ENCODE data around the gene TAP1. TPM values are rescaled to one million over a fixed set of nuclear protein-coding genes. Genes with fewer than 3 reads are reported as not detected.
A peak's percentile ranks its signal among the peaks of the same experiment; 100 is the strongest.
"Not testable (repeated sequence)": the region's sequence is repeated elsewhere in the genome, so short reads cannot be mapped to it uniquely, and the experiment has no call there.

Gene TAP1
- total RNA-seq: 22.4 and 31.7 TPM in 2 replicates

GRCh38 chr6:32853541-32854375 is at the start of gene TAP1, which contains the start of gene PSMB9:
Gene TAP1 (minus strand): TSS chr6:32853704. CDS start chr6:32853636, 68 bp downstream.
Gene PSMB9 (plus strand): TSS chr6:32854192. CDS start chr6:32854230, 38 bp downstream.
- DNase-seq (ENCODE audit: low read depth in 2 of 2): peak; percentile 95 to 96

DNA sequence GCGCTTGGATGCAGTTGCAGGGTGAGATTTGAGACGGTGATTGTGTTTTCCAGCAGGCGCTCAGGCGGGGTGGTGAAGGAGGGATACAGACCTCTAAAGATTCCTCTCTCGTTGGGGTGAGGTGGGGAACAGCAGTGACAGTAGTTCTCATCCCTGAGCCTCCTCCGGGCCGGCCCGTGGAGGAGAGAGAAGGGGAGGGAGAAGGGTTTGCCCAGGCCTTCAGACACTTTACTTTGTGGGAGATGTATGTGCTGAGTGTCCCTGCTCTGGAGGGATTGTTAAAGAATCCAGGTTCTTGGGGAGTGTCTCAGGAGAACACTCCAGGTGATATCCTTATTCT is 41.5 kb upstream of the TAP1 start:
- DNase-seq (ENCODE audit: low read depth in 2 of 2): no peak

GRCh38 chr6:32894085-32895005 is 40.8 kb upstream of the TAP1 start:
- peak; percentile 92 to 93 for DNase-seq (ENCODE audit: low read depth in 2 of 2)

DNA sequence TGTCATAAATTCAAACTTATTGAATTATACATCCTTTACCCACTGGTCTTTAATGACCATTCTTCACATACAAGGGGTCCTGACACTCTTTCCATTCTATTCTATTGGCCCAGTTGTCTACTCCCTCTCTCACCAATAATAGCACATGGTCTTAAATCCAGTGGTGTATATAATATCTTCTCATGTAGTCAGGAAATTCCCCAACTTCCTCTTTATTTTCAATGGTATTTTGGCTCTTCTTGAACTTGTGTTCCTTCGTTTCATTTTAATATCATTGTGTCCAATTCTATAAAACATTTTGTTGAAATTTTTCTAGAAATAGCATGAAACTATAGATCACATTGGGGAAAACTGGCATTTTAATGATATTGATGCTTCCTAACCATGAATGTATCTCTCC is 37.3 kb upstream of the TAP1 start:
- peak in 1 of 2 donors; percentile 8 for DNase-seq (ENCODE audit: low read depth in 2 of 2)

- DNase-seq (ENCODE audit: low read depth in 2 of 2): no peak
These were observed 36.0 kb upstream of the TAP1 start for GRCh38 chr6:32889533-32889932.

DNA sequence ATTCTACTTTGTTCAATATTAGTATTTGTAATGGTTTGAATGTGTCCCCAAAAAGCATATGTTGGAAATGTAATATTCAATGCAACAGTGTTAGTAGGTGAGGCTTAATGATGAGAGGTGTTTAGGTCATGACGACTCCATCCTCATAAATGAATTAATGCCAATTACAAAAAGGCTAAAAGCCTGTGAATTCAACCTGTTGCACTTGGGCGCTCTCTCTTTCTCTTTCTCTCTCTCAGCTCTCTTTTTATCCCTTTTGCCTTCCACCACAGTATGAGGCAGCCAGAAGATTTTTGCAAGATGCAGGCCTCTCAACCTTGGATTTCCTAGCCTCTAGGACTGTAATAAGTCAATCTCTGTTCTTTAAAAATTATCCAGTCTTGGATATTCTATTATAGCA is 35.1 kb upstream of the TAP1 start:
- no peak for DNase-seq (ENCODE audit: low read depth in 2 of 2)

- DNase-seq (ENCODE audit: low read depth in 2 of 2): no peak
These were observed 34.1 kb upstream of the TAP1 start for GRCh38 chr6:32887616-32888015.

DNA sequence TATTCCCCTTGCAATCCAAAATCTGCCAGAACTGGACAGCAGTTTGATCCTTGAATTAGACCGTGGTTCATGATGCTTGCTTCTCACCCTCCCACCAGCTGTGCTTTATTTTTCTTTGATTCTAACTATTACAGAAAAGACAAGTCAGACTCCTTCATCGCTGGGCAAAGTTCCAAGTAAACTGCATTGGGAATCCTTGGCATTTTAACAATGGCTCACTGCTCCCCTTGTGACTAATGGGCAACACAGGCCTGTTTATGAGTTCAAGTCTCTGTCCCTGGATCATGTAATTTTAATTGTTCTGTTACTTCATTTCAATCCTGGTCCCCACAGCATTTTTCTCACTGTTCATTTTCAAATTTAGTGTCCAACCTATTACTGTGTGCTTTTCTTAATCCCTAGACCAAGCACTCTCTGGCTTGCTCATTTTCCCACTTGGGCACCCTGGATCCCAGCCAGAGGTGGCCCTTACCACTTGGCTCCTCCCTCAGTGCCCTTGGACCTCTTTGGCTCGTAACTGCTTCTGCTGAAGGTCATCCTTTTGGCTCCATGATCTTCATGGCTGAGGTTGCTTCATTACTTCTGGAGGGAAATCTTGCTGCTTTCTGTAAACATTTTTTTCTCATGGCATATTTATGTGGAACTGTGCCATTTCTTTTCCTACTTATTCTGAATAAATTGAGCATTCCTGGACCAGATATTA is 33.3 kb upstream of the TAP1 start:
- peak in 1 of 2 donors; percentile 40 for DNase-seq (ENCODE audit: low read depth in 2 of 2)

DNA sequence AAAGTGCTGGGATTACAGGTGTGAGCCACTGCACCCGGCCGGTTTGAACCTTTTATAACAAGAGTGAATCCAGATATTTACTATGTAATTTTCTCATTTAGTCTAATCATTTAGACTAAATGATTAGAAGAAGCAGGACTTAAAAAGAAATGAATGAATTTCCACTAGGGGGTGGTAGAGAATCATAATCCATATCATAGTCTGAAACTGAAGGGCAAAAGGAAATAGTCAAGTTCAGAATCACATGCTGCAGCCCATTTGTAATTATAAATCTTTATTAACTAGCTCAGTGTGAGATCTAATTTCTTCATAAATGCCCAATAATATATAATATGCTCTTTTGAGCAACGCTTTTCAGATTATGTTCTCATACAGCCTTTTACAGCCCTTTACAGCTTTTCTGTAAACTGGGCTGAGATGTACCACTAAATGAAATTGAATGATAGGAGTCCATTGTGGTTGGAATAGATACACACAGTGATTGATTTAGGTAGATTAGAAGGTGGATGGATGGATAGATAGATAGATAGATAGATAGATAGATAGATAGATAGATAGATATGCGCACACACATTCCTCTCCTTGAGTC is 32.3 kb upstream of the TAP1 start:
- peak; percentile 77 to 85 for DNase-seq (ENCODE audit: low read depth in 2 of 2)

DNA sequence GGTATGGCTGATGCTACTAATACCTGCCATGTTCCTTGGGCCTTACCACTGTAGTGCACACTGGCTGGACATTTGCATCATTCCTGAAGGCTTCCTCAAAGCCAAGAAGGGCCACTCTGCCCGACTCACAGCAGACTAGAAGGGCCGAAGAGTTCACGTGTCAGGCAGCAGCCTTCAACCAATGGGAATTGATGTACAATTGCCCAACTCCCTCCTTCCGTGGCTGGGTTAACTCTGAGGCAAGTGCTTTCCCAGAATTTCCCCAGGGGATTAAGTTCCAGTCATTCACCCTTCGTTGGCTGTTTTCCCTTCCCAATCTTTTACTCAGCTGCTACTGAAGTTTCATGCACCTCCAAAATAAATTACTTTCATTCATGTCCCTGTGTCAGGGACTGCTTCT is 30.3 kb upstream of the TAP1 start:
- no peak for DNase-seq (ENCODE audit: low read depth in 2 of 2)

DNA sequence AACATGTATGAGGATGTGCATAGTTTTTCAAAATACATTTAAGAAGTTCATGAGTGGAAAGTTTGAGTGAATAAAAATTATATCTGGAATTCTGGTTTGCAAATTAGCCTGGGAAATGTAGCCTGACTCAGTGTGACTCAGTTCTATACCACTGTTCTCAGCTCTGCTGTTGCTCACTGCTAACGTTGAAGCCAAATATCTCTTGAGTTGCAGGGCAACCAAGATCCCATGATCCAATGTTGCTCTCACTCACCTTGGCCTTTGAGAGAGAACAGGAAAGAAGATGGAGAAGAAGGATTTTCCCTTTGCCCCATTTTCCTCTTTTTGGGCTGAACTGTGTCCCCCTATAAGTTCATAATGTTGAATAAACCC is 29.4 kb upstream of the TAP1 start:
- DNase-seq (ENCODE audit: low read depth in 2 of 2): no peak

GRCh38 chr6:32880962-32881361 is 27.5 kb upstream of the TAP1 start:
- DNase-seq (ENCODE audit: low read depth in 2 of 2): not testable (repeated sequence)

DNA sequence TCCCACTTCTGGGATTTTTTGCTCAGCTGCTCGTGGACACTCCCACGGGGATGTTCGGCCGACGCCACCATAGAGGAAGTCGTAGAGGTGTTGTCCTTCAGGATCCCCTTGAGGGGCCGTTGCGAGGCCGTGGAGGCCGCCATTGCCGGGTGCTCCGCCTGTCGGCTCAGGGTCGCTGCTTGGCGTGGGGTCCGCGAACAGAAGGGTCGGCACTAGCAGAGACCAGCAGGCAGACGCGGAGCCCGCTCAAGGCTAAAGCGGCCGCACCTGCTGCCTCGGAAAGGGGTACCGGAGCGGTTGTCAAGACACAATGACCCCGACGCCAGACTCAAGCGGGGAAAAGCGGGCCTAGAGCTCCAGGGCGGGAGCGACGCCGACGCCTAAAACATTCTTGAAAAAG is 26.2 kb upstream of the TAP1 start:
- DNase-seq (ENCODE audit: low read depth in 2 of 2): no peak

- DNase-seq (ENCODE audit: low read depth in 2 of 2): no peak
These were observed 23.1 kb upstream of the TAP1 start for GRCh38 chr6:32876603-32877002.

DNA sequence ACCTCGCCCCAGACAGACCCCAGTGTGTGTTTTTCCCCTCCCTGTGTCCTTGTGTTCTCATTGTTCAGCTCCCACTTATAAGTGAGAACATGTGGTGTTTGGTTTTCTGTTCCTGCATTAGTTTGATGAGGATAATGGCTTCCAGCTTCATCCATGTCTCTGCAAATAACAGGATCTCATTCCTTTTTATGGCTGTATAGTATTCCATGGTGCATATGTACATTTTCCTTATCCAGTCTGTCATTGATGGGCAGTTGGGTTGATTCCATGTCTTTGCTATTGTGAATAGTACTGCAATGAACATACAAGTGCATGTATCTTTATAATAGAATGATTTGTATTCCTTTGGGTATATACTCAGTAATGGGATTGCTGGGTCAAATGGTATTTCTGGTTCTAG is 20.4 kb upstream of the TAP1 start:
- not testable (repeated sequence) for DNase-seq (ENCODE audit: low read depth in 2 of 2)

DNA sequence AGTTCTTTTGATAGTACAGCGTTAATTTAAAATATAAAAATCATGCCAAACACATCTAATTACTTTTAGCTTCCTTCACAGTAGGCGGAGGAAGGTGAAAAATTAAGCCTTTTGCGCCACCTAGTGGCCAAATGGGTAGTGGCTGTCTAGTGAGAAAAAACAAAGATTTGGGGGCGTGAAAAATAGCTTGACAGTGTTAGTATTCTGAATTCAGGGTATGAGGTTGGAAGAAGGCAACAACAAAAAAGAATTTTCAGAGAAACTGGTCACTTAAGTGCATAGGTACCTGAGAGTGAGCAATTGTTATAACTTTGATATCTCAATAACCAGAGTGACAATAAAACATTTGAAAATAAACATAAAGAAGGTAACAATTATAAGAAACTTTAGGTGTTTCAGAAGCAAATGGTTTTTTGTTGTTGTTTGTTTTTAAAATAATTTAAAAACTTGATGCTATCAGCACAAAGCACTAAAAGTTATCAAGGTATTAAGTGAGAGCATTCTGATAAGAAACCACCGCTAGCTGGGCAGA is 14.8 kb upstream of the TAP1 start:
- DNase-seq (ENCODE audit: low read depth in 2 of 2): peak; percentile 76 to 83

- no peak for DNase-seq (ENCODE audit: low read depth in 2 of 2)
These were observed 14.2 kb upstream of the TAP1 start for GRCh38 chr6:32867554-32868256.

- no peak for DNase-seq (ENCODE audit: low read depth in 2 of 2)
These were observed 13.5 kb upstream of the TAP1 start for GRCh38 chr6:32867022-32867477.

DNA sequence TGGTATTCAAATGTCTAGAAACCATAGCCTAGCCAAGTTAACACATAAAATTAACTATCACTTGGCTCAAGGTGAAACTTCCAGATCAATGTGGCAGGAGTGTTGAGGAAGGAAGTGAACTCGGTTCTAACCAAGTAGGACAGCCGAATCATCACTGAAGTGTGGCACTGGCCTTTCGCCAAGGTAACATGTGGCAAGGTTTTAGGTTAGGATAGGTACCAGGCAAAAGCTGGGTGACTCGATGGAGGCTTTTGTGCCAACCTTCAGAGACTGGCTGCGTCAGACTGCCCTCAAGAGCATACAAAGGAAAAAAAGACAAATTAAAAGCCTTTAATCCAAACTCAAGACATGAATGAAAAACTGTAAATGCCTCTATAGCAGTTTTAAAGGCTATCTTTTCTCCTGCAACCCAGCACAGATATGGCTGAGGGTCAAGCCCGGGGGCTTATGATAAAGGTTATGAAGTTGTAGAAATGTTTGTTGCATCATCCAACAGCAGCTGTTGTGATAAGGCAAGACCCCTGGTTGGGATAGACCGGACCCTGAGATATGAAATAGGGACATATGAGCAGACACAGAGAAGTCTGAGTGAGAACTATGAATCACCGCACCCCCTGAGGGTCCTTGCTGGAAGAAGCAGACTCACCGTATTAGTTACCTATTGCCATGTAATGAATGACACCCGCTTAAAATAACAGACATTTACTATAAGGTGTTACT is 12.4 kb upstream of the TAP1 start:
- no peak for DNase-seq (ENCODE audit: low read depth in 2 of 2)

GRCh38 chr6:32862725-32863124 is 9.2 kb upstream of the TAP1 start:
- DNase-seq (ENCODE audit: low read depth in 2 of 2): no peak
